Measurements from ENCODE around the gene ZFP36.

ZFP36 gene

DNA sequence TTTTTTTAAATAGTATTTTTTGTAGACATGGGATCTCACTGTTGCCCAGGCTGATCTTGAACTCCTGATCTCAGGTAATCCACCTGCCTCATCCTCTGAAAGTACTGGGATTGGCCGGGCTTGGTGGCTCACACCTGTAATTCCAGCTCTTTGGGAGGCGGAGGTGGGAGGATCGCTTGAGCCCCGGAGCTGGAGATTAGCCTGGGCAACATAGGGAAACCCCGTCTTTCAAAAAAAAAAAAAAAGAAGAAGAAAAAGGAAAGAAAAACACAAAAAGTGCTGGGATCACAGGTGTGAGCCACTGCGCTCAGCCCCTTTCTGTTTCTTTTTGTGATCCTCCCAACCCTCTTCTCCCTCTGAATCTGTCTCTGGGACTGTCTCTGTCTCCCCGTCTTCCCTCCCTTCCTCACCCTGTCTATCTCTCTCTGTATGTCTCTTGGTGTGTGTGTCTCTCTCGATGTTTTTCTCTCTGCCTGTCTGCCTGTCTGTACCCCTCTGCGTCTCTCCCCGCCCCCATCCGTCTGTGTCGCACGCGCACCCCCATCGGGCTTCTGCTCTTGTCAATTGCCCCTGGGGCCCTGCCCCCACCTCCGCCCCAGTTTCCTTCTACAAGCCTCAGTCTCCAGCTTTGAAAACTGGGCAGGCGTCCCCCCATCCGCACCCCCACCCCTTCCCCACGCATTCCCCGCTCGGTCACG, 540 bp upstream of the ZFP36 start:
- FAIRE-seq (no peak), DNase-seq (ENCODE audit: low spot score) (no peak)

DNA sequence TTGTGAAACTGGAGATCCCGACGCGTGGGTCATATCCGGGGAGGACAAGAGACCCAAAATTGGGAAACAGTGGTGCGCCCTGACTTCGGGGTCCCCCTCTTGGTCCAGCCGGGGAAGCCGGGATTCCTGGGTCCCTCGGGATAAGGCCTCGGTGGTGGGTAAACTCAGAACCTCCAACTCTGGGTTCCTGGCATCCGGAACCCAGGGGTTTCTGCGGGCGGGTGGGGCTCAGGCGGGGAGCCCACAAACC, 688 bp downstream of the ZFP36 start:
- DNase-seq (ENCODE audit: low spot score) (no peak), FAIRE-seq (no peak)

DNA sequence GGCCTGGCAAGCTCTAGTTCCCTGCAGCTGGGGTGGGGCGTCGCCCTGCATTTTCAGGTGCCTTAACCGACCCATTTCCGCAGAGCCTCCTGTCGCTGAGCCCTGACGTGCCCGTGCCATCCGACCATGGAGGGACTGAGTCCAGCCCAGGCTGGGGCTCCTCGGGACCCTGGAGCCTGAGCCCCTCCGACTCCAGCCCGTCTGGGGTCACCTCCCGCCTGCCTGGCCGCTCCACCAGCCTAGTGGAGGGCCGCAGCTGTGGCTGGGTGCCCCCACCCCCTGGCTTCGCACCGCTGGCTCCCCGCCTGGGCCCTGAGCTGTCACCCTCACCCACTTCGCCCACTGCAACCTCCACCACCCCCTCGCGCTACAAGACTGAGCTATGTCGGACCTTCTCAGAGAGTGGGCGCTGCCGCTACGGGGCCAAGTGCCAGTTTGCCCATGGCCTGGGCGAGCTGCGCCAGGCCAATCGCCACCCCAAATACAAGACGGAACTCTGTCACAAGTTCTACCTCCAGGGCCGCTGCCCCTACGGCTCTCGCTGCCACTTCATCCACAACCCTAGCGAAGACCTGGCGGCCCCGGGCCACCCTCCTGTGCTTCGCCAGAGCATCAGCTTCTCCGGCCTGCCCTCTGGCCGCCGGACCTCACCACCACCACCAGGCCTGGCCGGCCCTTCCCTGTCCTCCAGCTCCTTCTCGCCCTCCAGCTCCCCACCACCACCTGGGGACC, 1.2 kb downstream of the ZFP36 start:
- no peak for FAIRE-seq
- DNase-seq (ENCODE audit: low spot score): no peak

DNA sequence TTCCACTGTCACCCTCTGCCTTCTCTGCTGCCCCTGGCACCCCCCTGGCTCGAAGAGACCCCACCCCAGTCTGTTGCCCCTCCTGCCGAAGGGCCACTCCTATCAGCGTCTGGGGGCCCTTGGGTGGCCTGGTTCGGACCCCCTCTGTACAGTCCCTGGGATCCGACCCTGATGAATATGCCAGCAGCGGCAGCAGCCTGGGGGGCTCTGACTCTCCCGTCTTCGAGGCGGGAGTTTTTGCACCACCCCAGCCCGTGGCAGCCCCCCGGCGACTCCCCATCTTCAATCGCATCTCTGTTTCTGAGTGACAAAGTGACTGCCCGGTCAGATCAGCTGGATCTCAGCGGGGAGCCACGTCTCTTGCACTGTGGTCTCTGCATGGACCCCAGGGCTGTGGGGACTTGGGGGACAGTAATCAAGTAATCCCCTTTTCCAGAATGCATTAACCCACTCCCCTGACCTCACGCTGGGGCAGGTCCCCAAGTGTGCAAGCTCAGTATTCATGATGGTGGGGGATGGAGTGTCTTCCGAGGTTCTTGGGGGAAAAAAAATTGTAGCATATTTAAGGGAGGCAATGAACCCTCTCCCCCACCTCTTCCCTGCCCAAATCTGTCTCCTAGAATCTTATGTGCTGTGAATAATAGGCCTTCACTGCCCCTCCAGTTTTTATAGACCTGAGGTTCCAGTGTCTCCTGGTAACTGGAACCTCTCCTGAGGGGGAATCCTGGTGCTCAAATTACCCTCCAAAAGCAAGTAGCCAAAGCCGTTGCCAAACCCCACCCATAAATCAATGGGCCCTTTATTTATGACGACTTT, 2.0 kb downstream of the ZFP36 start:
- FAIRE-seq (no peak), DNase-seq (ENCODE audit: low spot score) (no peak)

DNA sequence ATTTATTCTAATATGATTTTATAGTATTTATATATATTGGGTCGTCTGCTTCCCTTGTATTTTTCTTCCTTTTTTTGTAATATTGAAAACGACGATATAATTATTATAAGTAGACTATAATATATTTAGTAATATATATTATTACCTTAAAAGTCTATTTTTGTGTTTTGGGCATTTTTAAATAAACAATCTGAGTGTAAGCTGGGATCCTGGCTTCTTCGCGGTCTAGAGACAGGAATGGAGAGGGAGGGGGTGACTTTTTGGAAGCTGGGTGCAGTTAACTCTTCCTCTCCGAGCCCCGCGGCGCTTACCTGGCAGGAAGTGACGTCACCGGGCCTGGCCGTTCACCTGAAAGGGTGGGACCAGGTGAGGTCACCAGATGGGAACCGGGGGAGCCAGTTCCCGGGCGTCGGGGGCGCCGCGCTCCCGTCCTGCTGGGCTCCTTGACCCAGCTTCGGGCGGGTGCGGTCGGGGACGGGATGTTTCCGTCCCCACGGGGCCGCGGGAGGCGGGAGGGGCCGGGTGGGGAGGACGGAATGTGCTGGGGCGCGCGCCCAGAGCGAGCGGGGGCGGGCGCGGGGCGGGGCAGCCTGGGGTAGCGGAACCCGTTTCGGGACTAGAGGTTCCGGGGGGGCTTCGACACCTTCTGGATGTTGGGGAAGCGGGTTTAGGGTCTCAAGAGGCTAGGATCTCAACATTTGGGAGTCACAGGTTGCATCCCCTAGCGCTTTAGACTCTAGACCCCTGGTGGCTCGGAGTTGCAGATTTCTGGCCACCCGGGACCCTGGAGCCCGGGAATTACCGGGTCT, 2.8 kb downstream of the ZFP36 start:
- DNase-seq (ENCODE audit: low spot score) (peak; percentile 68), FAIRE-seq (no peak)

DNA sequence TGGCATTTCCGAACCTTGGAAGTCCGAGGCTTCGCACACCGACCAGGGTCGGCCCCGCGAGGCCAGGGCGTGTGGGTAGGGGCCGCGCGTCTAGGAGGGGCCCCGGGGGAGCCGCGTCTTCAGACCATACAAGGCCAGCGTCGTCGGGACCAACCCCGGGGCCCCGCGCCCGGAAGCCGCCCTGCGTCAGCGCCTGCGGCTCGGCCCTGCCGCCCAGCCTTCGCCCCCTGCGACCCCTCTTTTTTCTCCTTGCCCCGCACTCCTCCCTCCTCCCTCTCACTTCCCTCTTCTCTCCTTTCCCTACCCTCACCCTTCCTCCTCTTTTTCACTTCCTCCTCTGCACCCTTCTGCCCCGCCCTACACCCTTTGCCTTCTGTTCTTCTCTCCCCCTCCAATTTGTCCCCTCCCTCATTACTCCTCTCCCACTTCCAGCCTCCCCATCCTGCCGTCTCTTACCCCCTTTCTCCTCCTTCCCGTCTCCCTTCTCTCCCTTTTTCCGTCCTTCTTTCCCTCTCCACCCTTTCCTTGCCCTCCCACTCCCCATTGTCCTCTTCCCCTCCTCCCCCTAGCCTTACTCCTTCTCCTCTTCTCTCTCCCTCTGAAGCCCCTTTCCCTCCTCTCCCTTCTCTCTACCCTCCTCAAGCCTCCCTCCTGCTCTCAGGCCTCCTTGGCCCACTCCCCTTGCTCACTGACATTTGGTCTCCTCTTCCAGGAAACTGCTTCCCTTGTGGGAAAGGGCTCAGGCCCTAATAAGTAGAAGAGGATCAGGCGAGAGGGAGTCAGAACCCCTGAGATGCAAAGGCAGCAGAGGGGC, 3.6 kb downstream of the ZFP36 start:
- no peak for FAIRE-seq
- peak; percentile 28 for DNase-seq (ENCODE audit: low spot score)

DNA sequence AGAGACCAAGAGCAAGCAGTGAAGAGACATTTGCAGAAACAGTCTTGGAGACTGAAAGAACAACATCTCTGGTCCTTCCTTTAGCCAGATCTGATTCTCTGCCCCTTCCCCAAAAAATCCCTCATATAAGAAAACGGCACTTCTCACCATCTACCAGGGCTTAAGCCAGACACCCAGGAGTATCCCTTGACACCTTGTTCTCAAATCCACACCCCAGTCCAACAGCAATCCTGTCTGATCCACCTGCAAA, 4.1 kb downstream of the ZFP36 start:
- FAIRE-seq (no peak), DNase-seq (ENCODE audit: low spot score) (no peak)

DNA sequence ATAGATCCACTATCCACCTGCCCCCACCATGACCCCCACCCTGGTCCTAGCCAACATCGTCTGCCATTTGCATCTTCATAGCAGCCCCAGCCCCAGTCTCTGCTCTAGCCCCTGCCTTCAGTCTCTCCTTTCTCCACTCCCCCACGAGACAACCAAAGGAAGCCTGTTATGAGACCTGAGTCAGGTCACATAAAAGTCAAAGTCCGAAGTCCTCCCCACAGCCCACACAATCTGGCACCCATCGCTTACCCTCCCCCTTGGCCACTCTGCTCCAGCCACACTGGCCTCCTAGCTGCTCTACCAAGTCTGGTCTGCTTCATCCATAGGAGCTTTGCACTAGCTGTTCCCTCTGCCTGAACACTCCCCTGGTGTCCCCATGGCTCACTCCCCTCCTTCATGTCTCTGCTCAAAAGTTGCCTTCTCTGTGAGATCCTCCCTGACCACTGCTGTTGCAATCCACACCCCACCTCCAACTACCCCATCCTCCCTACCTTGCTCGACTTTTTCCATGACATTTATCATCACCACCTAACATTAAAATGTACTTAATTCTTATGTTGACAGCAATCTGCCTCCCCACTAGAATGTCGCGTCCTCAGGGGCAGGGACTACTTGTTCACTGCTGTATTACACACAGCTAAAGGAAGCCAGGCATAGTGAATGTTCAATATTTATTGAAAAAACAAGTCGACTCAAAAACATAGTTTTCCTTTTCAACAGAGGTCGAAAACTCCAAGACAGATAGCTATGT, 4.6 kb downstream of the ZFP36 start:
- no peak for DNase-seq (ENCODE audit: low spot score)
- FAIRE-seq: no peak

DNA sequence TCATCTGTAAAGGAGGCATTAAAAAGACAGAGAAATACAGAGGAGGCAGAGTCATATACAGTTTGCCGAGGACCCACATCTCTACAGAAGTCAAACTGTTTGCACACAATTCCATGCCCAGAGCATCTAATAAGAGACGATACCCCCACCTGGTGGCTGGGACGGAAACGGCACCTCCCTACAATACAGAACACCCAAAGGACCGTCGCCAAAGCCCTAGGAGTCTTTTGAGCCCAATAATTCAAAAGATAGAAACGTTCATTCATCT, 5.1 kb downstream of the ZFP36 start:
- FAIRE-seq: no peak
- DNase-seq (ENCODE audit: low spot score): peak; percentile 69

DNA sequence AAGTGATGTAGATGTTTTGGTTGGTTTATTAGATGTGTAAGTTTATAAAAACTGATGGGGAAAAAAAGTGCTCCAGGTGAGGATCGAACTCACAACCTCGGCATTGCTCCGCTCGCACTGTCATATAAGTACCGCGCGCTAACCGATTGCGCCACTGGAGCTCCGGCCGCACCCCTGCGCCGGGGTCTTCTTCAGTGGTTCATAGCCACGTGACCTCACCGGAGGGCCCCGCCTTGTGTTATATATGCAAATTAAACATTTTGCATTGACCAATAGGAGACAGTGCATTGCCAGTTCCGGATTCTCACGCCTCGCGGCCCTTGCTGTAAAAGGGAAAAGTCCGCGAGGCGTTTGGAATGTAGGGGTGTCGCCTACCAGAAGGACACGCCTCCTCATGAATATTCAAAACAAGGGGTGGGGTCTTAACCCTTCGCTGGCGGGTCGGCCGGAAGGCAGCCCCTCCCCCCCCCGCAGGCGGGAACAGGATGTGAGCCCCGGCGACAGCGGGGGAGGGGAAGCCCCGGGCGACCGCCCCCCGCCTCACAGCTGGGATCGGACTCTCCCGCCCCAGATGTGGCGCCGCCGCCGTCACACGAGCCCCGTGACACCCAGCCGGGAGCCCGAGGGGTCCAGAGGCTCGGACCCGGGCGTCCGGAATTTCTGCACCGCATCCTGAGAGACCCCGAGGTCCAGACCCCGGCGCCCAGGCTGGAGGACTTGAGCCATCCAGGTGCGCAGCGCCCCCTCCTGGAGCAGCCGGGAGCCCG, 5.6 kb downstream of the ZFP36 start, which contains the start of gene PLEKHG2:
TSS of gene PLEKHG2 (plus strand) at position 570 of the 767 bp plus-strand sequence. CDS start 1,418 bp downstream, outside the sequence.
- FAIRE-seq (no peak), DNase-seq (ENCODE audit: low spot score) (peak; percentile 94)

DNA sequence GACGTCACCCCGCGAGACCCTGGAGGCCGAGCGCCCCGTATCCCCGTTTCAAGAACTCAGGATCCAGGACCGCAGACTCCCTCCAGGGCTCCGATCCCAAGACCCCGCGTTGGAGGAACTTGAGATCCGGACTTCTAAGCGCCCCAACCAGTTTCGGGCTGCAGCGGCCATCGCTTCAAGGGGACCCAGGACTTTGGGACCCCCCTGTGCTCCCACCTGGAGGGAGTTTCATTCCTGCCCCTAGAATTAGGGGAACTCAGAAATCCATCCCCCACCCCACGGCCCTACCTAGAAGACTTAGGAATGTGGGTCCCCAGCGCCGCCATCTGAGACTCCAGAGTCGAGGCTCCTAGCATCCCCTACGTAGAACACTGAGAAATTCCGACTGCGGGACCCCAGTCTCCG, 6.2 kb downstream of the ZFP36 start:
- no peak for FAIRE-seq
- DNase-seq (ENCODE audit: low spot score): no peak

DNA sequence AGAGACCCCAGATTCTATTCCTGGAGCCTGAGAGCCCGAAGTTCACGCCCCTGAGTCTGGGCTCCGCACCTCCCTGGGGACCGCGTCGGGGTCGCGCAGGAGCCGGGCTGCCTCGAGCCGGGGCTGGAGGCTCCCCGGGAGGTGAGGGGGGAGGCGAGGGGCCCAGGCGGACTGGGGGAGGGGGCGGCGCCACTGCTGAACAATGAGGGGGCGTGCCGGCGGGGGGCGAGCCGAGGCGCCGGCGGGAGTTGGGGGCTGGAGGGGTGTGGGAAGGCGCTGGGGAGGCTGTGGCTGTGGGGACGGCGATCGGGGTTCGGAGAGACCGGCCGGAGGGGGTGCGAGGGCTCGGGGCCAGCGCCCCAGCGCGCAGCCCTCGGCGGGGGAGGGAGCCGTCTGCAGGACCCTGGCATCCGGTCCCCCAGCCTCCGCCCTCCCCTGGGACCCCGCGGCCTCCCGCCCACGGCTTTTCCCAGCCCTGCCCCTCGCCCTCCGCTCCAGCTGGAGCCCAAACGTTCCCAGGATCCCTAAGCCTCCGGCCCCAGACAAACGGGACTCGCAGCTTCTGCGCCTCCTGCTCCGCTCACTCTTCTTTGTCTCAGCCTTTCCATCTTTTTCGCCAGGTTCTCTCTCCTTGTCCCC, 6.7 kb downstream of the ZFP36 start:
- peak; percentile 49 for DNase-seq (ENCODE audit: low spot score)

DNA sequence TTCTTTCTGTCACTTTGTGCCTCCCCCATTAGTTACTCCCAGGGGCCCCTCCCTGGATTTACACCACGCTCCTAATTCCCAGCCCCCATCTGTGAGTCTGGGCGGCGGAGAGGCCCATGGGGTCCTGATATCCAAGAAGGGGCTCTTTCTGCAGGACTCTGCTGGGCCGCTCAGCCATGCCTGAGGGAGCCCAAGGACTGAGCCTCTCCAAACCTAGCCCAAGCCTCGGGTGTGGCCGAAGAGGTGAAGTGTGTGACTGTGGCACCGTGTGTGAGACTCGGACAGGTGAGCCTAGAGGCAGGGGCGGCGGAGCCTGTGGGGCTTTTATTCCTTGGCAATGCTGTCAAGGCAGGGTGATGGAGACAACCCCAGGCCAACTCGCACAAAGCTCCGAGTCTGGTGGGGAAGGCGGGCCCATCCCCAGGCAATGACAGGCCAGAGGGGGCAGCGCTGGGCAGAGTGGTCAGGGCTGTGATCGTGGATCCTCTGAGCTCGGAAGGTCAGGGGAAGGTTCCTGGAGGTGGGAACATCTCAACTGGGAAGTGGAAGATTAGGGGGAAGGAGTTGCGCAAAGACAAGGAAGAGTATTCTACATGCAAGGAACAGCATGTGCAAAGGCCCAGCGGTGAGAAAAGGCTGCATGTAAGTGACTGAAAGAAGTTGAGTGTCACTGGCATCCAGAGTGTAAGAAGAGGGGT, 7.4 kb downstream of the ZFP36 start:
- no peak for FAIRE-seq
- no peak for DNase-seq (ENCODE audit: low spot score)

More for the DNA sequence above, 6.7 kb downstream of the ZFP36 start:
- no peak for FAIRE-seq

DNA sequence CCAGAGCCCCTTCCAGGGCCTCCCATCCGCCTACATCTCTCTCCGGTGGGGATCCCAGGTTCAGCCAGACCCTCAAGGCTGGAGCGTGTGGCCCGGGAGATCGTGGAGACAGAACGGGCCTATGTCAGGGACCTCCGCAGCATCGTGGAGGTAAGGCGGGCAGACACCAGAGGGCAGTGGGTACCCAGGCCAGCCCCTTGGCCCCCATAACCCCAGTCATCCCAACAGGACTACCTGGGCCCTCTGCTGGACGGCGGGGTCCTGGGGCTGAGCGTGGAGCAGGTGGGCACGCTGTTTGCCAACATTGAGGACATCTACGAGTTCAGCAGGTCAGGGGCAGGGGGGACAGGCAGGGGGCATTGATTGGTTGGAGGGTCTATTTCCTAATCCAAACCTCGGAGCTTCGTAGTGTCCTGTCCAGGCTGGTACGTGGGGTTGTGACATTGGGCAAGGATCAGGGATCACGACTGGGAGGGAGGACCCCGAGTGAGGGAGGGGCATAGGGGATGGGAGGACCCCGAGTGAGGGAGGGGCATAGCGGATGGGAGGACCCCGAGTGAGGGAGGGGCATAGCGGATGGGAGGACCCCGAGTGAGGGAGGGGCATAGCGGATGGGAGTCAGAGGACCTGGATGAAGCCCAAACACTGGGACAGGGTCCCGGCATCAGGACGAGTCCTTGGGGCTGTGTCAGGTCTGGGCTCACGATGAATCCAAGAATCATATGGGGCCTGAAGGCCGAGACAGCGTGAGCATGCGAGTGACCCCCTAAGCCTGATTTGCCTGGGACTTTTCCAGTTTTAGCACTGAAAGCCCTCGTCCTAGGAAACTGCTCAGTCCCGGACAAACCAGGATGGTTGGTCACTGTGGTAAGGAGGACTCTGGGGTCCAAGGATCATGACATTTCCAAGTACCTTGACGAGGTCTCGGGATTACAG, 8.7 kb downstream of the ZFP36 start:
- FAIRE-seq (no peak), DNase-seq (ENCODE audit: low spot score) (peak; percentile 49)

DNA sequence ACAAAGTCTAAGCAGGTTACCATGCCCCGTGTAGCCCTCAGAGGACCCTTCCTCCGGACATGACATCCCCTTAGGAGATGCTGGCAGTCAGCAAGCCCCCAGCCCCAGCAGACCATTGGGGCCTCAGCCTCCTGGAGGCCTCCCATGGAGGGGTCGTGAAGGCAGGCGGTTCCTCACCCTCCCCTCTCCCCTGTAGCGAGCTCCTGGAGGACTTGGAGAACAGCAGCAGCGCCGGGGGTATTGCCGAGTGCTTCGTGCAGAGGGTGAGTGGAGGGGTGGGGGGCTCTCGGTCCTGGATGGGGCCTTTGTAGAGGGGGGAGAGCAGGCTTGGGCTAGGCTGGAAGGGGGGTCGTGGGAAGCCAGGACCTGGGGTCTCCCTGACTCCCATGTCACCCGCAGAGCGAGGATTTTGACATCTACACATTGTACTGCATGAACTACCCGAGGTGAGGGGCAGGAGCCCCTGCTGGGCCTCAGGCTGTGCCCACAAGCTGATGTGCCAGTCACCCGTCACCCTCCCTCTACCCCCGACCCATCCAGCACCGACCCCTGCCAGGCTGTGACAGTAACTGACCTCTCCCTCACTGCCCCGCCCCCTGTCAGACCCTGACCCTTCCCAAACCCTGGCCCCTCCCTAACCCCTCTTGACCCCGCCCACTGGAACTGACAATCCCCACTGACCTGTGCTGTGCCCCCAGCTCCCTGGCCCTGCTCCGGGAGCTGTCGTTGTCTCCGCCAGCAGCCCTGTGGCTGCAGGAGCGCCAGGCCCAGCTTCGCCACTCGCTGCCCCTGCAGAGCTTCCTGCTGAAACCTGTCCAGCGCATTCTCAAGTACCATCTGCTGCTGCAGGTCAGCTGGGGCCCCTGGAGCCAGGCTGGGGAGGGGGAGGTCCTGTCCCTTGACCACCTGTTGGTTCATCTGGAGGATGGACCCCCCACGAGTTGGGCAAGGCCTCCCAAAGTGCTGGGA, 9.8 kb downstream of the ZFP36 start:
- FAIRE-seq (no peak), DNase-seq (ENCODE audit: low spot score) (no peak)

DNA sequence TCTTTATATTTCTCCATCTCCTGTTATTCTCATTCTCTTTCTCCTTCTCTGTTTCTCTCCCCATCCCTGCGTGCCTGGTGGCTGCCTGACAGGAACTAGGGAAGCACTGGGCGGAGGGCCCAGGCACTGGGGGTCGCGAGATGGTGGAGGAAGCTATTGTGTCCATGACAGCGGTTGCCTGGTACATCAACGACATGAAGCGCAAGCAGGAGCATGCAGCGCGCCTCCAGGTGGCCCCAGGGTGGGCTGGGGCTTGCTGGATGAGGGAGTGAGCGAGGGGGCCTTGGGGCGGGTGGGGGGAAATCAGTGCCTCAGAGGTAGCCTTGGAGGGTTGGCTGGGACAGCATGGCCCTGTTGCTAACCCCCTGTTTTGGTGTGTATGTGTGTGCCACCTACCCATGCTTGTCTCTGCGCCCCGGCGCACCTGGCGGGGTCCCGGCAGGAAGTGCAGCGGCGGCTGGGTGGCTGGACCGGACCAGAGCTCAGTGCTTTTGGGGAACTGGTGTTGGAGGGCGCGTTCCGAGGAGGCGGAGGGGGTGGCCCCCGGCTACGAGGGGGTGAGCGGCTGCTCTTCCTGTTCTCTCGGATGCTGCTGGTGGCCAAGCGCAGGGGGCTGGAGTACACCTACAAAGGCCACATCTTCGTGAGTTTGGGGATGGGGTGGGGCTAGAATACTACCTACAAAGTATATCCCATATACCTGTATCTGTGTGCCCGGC, 11.0 kb downstream of the ZFP36 start:
- no peak for FAIRE-seq

More for the DNA sequence above, 11.0 kb downstream of the ZFP36 start:
- DNase-seq (ENCODE audit: low spot score): no peak
